Measurements from ENCODE around the gene COG4. TPM values are rescaled to one million over a fixed set of nuclear protein-coding genes. Genes with fewer than 3 reads are reported as not detected.

COG4 gene
- total and polyA plus RNA-seq, 12 donors: 28.2 to 195 (median 69.8) TPM

DNA sequence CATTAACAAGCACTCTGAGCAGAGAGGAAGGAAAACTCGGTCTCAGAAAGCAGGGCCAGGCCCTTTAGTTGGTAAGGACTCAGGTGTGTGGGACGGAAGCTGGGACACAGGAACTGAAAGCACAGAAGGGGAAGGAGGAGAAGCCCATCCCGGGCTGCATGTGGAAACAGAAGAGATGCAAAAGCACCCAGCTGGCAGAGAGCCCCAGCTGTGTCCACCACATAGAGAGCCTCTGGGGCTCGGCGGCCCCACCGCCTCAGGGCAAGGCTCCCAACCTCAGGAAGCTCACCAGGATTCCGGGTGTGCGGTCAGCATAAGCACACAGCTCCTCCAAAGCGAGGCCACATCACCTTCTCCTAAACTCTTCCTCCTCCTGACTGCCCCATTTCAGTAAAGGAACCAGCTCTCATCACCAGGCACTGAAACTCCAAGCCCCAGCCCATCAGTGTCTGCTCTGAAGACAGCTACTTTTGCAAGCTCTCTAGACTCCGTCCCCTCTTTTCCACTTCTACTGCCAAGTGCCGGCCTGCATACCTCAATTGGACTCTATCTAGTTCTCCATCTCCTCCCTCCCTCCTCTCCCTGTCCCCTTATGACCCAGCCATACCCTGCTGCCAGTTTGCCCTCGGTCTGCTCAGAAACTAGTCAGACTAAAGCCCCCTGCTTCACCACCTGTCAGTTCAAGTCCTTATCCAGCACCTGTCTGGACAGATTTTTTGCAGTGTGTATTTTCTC lies 90.5 kb downstream of the COG4 start:
- Histone ChIP-seq H3K36me3 (replicated peaks in 1 of 2) (no peaks in the 10 kb centered on the region), H3K4me1 (replicated peaks in 1 of 2) (peaks cover 28 to 81% of the 10 kb centered on the region in 2 donors), H3K4me3 (no peak overlapping the region), H3K27me3 (no peaks in the 10 kb centered on the region), H3K27ac (peak overlapping the region in 2 of 5 donors; percentile 67 to 71), H3K9me3 (replicated peaks in 1 of 3) (no peaks in the 10 kb centered on the region)
- intact Hi-C loops (cut with DNase I): no loop called here
- WGBS, 4 donors: 52 to 69% (median 56%) methylated on average over 10 to 12 of the region's 12 CpGs
- DNase-seq: peak in 1 of 7 donors; percentile 18
- TF ChIP-seq, protein P1, sequence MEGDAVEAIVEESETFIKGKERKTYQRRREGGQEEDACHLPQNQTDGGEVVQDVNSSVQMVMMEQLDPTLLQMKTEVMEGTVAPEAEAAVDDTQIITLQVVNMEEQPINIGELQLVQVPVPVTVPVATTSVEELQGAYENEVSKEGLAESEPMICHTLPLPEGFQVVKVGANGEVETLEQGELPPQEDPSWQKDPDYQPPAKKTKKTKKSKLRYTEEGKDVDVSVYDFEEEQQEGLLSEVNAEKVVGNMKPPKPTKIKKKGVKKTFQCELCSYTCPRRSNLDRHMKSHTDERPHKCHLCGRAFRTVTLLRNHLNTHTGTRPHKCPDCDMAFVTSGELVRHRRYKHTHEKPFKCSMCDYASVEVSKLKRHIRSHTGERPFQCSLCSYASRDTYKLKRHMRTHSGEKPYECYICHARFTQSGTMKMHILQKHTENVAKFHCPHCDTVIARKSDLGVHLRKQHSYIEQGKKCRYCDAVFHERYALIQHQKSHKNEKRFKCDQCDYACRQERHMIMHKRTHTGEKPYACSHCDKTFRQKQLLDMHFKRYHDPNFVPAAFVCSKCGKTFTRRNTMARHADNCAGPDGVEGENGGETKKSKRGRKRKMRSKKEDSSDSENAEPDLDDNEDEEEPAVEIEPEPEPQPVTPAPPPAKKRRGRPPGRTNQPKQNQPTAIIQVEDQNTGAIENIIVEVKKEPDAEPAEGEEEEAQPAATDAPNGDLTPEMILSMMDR (IDR thresholded peaks at IDR 0.05): no peak
- no peak for TF ChIP-seq POLR2A (IDR thresholded peaks at IDR 0.05)

DNA sequence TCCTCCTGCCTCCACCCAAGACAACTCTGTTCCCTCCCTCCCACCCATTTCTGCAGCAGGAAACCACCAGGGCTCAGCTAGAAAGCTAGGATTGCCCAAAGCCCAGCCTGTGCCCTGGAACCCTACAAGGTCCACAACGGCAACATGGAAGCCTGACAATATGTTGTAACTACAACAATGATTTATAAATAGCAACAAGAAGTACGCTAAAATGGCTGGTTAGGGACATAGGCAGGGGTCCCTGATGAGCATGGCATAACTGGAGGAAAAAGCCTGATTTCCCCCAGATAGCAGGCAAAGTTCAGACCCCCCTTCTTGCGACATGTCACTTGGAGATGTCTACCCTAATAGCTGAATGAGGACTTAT lies 91.0 kb downstream of the COG4 start:
- Histone ChIP-seq H3K9me3 (replicated peaks in 1 of 3) (no peaks in the 10 kb centered on the region), H3K4me1 (replicated peaks in 1 of 2) (peaks cover 33 to 81% of the 10 kb centered on the region in 2 donors), H3K27ac (peak overlapping the region in 2 of 5 donors; percentile 67 to 71), H3K4me3 (no peak overlapping the region), H3K36me3 (replicated peaks in 1 of 2) (no peaks in the 10 kb centered on the region), H3K27me3 (no peaks in the 10 kb centered on the region)
- DNase-seq: no peak
- 63 to 76% (median 67%) methylated on average over 3 of the region's 3 CpGs for WGBS, 4 donors
- no peak for TF ChIP-seq POLR2A (IDR thresholded peaks at IDR 0.05)
- TF ChIP-seq, protein P1 (IDR thresholded peaks at IDR 0.05): no peak
- intact Hi-C loops (cut with DNase I): no loop called here

- Histone ChIP-seq H3K4me3 (no peak overlapping the region), H3K4me1 (replicated peaks in 1 of 2) (peaks cover 34 to 80% of the 10 kb centered on the region in 2 donors), H3K9me3 (replicated peaks in 1 of 3) (no peaks in the 10 kb centered on the region), H3K27ac (peak overlapping the region in 2 of 5 donors; percentile 56 to 69), H3K27me3 (no peaks in the 10 kb centered on the region), H3K36me3 (replicated peaks in 1 of 2) (no peaks in the 10 kb centered on the region)
- TF ChIP-seq, protein P1 (IDR thresholded peaks at IDR 0.05): no peak
- no peak for TF ChIP-seq POLR2A (IDR thresholded peaks at IDR 0.05)
- intact Hi-C loops (cut with DNase I): no loop called here
- peak in 2 of 7 donors; percentile 19 to 32 for DNase-seq
- WGBS, 4 donors: 58 to 69% (median 65%) methylated on average over 9 to 11 of the region's 11 CpGs
Measured at GRCh38 chr16:70430667-70431536, 92.5 kb downstream of the COG4 start.

Small RNA genes lying within 50 kb of the gene (small RNA-seq; reads per million reads assigned to genes)
- gene RNU6-23P (0.50 to 0.59 reads per million in 2 donors), gene RPS27P26 (0 reads per million in 2 donors), gene SNORD111 (143 to 174 reads per million in 2 donors), gene SNORD111B (370 to 374 reads per million in 2 donors)

Other genes with a start within 250 kb of the COG4 start
- 100 to 1,000 TPM in 3 of 9 donors, 10 to 100 TPM in 6; 76.0 to 120 (median 92.1) TPM for gene AARS1, start 234.0 kb downstream of the COG4 start, total RNA-seq
- 100 to 1,000 TPM in 1 of 3 donors, 10 to 100 TPM in 2; 31.2 to 110 (median 38.7) TPM for gene AARS1, start 234.0 kb downstream of the COG4 start, polyA plus RNA-seq
- gene DDX19B, start 224.4 kb downstream of the COG4 start, total RNA-seq: 10 to 100 TPM; 22.1 to 45.7 (median 32.2) TPM
- gene DDX19B, start 224.4 kb downstream of the COG4 start, polyA plus RNA-seq: 10 to 100 TPM; 26.0 to 55.7 (median 35.9) TPM
- gene DDX19A, start 176.7 kb downstream of the COG4 start, total RNA-seq: 10 to 100 TPM; 31.1 to 68.5 (median 43.4) TPM
- 10 to 100 TPM; 14.6 to 55.5 (median 14.9) TPM for gene DDX19A, start 176.7 kb downstream of the COG4 start, polyA plus RNA-seq
- 10 to 100 TPM; 14.0 to 30.8 (median 27.4) TPM for gene ST3GAL2, start 84.5 kb downstream of the COG4 start, total RNA-seq
- gene ST3GAL2, start 84.5 kb downstream of the COG4 start, polyA plus RNA-seq: 10 to 100 TPM in 1 of 3 donors, 1 to 10 TPM in 2; 5.3 to 12.3 (median 8.0) TPM
- 10 to 100 TPM in 8 of 9 donors, 1 to 10 TPM in 1; 9.0 to 33.5 (median 22.2) TPM for gene FCSK, start 69.0 kb downstream of the COG4 start, total RNA-seq
- 10 to 100 TPM in 2 of 3 donors, 1 to 10 TPM in 1; 5.2 to 34.8 (median 23.8) TPM for gene FCSK, start 69.0 kb downstream of the COG4 start, polyA plus RNA-seq
- gene SF3B3, start 262 bp upstream of the COG4 start, total RNA-seq: 100 to 1,000 TPM in 6 of 9 donors, 10 to 100 TPM in 3; 66.2 to 242 (median 172) TPM
- 100 to 1,000 TPM in 2 of 3 donors, 10 to 100 TPM in 1; 82.1 to 200 (median 101) TPM for gene SF3B3, start 262 bp upstream of the COG4 start, polyA plus RNA-seq
- gene IL34, start 123.0 kb upstream of the COG4 start, total RNA-seq: 10 to 100 TPM in 8 of 9 donors, 1 to 10 TPM in 1; 1.2 to 62.9 (median 38.1) TPM
- gene IL34, start 123.0 kb upstream of the COG4 start, polyA plus RNA-seq: 10 to 100 TPM in 2 of 3 donors, 1 to 10 TPM in 1; 3.2 to 36.5 (median 35.0) TPM
- gene MTSS2, start 162.5 kb upstream of the COG4 start, total RNA-seq: 100 to 1,000 TPM in 1 of 9 donors, 10 to 100 TPM in 8; 11.6 to 127 (median 74.8) TPM
- gene MTSS2, start 162.5 kb upstream of the COG4 start, polyA plus RNA-seq: 100 to 1,000 TPM in 1 of 3 donors, 10 to 100 TPM in 2; 32.4 to 145 (median 39.2) TPM

Data from adrenal gland (tissue), 12 donors.